CMK (cell line): ENCODE measurements around the gene GNG5.
"Not testable (repeated sequence)": the region's sequence is repeated elsewhere in the genome, so short reads cannot be mapped to it uniquely, and the experiment has no call there.

ENCODE experiments used
- DNase-seq: peaks from one replicate; pipeline ENCODE4 v3.0.0-alpha.2; 2010; ENCODE audit warnings: low read depth

Gene GNG5

DNA sequence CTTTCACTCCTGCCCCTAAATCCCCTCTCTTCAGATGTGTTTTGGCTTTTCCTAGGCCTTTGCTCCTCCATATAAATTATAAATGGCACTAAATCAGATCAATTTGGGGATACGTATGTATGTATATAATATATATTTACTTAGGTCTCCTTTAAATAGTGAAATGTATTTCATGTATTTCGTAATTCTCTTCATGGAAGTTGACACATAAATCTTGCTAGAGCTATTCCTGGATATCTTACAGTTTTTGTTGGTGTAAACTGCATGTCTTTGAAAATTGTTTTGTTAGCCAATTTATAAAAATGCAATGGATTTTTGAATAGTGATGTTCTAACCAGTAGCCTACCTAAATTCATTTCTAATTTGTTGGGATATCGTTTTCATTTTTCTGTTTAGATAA lies 18.3 kb downstream of the GNG5 start:
- no peak for DNase-seq

DNA sequence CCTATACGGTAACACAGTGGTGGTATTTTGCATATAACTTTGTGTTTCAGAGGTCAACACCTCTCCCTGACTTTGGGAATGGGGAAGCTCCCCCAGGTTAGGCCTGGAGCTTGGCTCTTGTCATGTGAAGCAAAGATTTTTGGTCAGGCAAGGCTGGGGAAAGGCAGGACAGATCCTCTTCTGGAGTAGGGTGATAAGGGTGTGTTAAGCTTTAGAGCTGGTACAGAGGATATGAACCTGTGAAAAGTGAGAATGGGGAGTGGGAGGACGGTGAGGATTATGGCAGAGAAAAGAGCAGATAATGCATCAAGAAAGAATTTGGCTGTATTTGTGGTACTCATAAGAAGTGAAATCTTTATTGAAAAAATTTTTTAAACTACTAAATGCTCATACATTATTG lies 25.1 kb downstream of the GNG5 start:
- no peak for DNase-seq

DNA sequence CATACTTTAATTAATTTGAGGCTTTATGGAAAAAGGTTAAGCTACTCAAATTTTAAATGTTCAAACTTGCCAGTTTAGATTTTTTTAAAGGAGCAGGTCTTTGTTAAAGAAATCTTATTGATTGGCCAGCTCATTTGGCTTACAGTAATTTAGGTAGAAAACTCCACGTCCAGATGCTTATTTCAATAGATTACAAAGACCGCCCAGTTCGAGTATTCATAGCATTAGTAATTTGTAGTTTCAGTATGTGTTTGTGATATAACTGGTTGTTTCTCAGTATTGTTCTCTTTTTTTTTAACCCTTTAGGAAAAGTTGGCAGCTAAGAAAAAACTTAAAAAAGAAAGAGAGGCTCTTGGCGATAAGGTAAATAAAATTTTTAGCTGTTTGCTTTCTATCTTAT lies 25.7 kb downstream of the GNG5 start:
- no peak for DNase-seq

DNA sequence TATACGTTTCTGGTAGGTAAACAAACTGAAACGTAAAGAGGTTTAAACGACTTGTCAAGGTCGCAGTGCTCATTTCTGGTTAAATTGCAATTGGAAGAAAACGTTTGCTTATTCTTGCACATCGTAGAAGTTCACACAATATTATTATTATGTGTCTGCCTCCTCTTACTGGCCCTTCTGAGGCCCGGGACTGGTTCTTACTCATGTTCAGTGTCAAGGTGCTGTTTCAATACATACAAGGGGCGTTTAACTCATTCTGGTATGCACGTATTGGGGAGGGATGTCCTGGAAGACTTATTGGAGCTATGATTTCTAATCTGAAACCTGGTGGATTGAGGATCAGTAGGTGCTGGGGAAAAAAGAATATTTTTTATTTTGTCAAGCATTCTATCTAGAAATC lies 26.4 kb downstream of the GNG5 start:
- peak; percentile 9 for DNase-seq

GRCh38 chr1:84478876-84479868 lies 27.2 kb downstream of the GNG5 start, which contains the start of gene RPF1:
Gene RPF1, plus strand, starts transcription at chr1:84479266. Its CDS starts 16 bp downstream, at chr1:84479282.
- DNase-seq: peak; percentile 54

DNA sequence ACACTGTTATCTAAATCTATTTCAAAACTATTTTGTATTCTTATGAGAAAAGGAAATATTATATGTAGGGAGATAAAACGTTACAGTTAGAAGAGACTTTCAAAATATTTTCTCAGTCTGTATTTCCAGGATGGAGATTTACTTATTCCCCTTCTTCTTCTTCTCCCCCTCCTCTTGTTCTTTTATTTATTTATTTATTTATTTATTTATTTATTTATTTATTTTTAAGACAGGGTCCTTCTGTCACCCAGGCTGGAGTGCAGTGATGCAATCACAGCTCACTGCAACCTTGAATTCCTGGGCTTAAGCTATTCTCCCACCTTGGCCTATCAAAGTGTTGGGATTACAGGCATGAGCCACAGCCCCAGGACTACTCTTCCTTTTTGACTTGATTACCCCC lies 30.2 kb downstream of the GNG5 start:
- no peak for DNase-seq

DNA sequence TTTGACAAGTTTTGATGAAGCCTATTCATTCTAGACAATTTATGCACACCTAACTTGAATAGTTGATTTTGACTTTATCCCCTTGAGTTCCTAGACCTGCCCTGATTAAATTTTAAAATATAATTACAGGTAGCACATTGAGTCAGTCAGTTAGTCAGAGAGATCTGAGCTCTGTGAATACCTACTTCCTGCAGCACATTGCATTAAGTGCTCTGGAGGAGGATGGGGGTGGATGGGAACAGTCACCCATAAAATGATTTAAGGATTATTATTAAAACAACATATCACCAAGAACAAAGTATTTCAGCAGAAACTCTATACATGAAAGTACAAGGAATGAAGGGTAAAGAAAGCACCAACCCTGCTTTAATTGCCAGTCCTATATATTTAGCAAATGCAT lies 39.1 kb downstream of the GNG5 start:
- no peak for DNase-seq

GRCh38 chr1:84462118-84462517 lies 44.3 kb downstream of the GNG5 start:
- DNase-seq: no peak

- DNase-seq: no peak
Observed at GRCh38 chr1:84452436-84452835, 53.9 kb downstream of the GNG5 start.

GRCh38 chr1:84450910-84451309 lies 55.5 kb downstream of the GNG5 start:
- DNase-seq: no peak

- DNase-seq: not testable (repeated sequence)
Observed at GRCh38 chr1:84448704-84449103, 57.7 kb downstream of the GNG5 start.
